GM06990 (cell line): ENCODE results near the gene CBLN3.

Experiments
- DNase-seq: peaks from one replicate; pipeline ENCODE4 v3.0.0-alpha.2; 2011; ENCODE audit not compliant: insufficient read length; ENCODE audit errors: extremely low read depth
- H3K27me3 ChIP-seq: replicated peaks from 2 replicates; pipeline ENCODE4 v1.6.0; 2011; ENCODE audit warnings: low read length; ENCODE audit not compliant: control insufficient read depth, insufficient read depth
- H3K36me3 ChIP-seq: 2 replicates; pipeline ENCODE4 v1.5.1; 2011; ENCODE audit warnings: low read length; ENCODE audit not compliant: control insufficient read depth, insufficient read depth
- H3K4me3 ChIP-seq: replicated peaks from 2 replicates; pipeline ENCODE4 v1.5.1; 2011; ENCODE audit warnings: low read depth, mild to moderate bottlenecking, control low read depth, low read length
- CTCF ChIP-seq: IDR thresholded peaks from 2 replicates; pipeline ENCODE4 v1.5.1; 2011; ENCODE audit warnings: low read length, control low read depth, mild to moderate bottlenecking, inconsistent platforms; ENCODE audit not compliant: insufficient read depth, poor library complexity, severe bottlenecking

The CBLN3 gene

GRCh38 chr14:24406416-24406815, 23.1 kb downstream of the CBLN3 start:
- no peak for DNase-seq
- no peak for TF ChIP-seq CTCF
- no peak overlapping the region for H3K4me3 ChIP-seq
- H3K36me3 ChIP-seq, result no peaks in the 10 kb centered on the region
- H3K27me3 ChIP-seq, result peaks cover 1% of the 10 kb centered on the region

GRCh38 chr14:24404814-24405213, 24.7 kb downstream of the CBLN3 start:
- H3K4me3 ChIP-seq, result no peak overlapping the region
- DNase-seq, result no peak
- peaks cover 1% of the 10 kb centered on the region for H3K27me3 ChIP-seq
- TF ChIP-seq CTCF, result no peak
- no peaks in the 10 kb centered on the region for H3K36me3 ChIP-seq

GRCh38 chr14:24403294-24403998, 26.0 kb downstream of the CBLN3 start:
- DNase-seq, result no peak
- TF ChIP-seq CTCF, result no peak

GRCh38 chr14:24401810-24402702, 27.4 kb downstream of the CBLN3 start:
- TF ChIP-seq CTCF, result no peak

More at GRCh38 chr14:24403294-24403998, 26.0 kb downstream of the CBLN3 start:
- no peak overlapping the region for H3K4me3 ChIP-seq
- peaks cover 1% of the 10 kb centered on the region for H3K27me3 ChIP-seq
- no peaks in the 10 kb centered on the region for H3K36me3 ChIP-seq

GRCh38 chr14:24399999-24400718, 29.3 kb downstream of the CBLN3 start:
- Histone ChIP-seq H3K27me3 (peaks cover 1% of the 10 kb centered on the region), H3K36me3 (no peaks in the 10 kb centered on the region), H3K4me3 (no peak overlapping the region)
- DNase-seq, result no peak
- TF ChIP-seq CTCF, result no peak

More at GRCh38 chr14:24401810-24402702, 27.4 kb downstream of the CBLN3 start:
- peaks cover 1% of the 10 kb centered on the region for H3K27me3 ChIP-seq
- H3K36me3 ChIP-seq, result no peaks in the 10 kb centered on the region
- H3K4me3 ChIP-seq, result no peak overlapping the region
- no peak for DNase-seq
